Middle frontal gyrus (tissue), 1 donor: Measurements from ENCODE around the gene KLHL28.

Experiments used
- DNase-seq: peaks from one replicate; pipeline ENCODE4 v3.0.0-alpha.2; 2015; ENCODE audit warnings: low spot score; ENCODE audit errors: extremely low spot score

KLHL28 gene, protein sequence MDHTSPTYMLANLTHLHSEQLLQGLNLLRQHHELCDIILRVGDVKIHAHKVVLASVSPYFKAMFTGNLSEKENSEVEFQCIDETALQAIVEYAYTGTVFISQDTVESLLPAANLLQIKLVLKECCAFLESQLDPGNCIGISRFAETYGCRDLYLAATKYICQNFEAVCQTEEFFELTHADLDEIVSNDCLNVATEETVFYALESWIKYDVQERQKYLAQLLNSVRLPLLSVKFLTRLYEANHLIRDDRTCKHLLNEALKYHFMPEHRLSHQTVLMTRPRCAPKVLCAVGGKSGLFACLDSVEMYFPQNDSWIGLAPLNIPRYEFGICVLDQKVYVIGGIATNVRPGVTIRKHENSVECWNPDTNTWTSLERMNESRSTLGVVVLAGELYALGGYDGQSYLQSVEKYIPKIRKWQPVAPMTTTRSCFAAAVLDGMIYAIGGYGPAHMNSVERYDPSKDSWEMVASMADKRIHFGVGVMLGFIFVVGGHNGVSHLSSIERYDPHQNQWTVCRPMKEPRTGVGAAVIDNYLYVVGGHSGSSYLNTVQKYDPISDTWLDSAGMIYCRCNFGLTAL

DNA sequence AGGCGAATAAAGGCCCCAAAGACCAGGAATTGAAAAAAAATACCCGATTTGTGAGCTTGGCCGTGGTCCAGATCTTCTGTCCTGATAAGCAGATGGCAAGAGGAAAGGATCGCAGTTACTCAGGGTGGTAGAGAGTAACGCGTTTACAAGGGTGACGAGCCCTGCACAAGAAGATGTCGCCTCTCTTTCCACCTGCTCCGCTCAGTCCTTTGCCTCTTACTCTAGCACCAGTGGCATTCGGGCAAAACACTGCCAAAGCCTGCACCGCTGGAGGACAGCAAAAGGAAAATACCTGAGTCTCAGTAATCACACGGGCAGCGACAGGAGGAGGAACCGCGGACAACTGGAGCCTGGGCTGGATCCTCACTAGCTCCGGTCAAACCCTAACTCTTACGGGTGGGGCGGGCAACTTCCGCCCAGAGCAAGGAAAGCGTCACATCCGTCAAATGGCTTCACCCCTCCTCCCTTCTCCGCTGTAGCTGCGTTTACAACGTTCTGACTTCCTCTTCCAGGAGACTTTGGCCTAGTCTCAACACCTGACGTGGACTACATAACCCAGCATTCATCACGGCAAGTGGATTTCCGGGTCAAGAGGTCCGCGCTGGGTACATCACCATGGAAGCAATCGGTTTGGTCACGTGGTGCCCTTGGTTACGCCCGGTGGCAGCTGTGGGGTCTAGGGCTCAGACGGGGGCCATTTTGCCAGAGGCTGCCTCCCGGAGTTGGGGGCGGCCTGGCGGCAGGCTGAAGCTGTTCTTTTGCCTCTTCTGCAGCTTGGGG is at the start of gene KLHL28, which contains the start of gene TOGARAM1:
Gene KLHL28, minus strand, starts transcription at position 394 of the 780 bp plus-strand sequence. CDS start 16,019 bp downstream, outside the sequence.
Gene TOGARAM1, plus strand, starts transcription at position 637 of the 780 bp plus-strand sequence. CDS start 232 bp downstream, outside the sequence.
- DNase-seq = peak; percentile 99

DNA sequence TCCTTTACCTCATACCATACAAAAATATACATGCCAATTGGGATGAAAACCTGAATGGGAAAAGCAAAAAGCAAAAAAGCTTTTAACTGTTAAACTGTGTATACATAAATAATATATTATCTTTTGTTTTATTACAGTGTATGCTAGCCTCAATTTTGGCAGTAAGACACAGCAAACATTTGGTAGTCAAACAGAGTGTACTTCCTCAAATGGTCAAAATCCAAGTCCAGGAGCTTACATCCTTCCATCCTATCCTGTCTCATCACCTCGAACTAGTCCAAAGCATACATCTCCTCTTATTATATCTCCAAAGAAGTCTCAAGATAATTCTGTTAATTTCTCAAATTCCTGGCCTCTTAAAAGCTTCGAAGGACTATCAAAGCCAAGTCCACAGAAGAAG is 42.2 kb upstream of the KLHL28 start:
- no peak for DNase-seq

GRCh38 chr14:44995770-44996294 is 34.1 kb upstream of the KLHL28 start:
- DNase-seq = no peak

GRCh38 chr14:44995196-44995595 is 33.4 kb upstream of the KLHL28 start:
- DNase-seq = peak; percentile 50

DNA sequence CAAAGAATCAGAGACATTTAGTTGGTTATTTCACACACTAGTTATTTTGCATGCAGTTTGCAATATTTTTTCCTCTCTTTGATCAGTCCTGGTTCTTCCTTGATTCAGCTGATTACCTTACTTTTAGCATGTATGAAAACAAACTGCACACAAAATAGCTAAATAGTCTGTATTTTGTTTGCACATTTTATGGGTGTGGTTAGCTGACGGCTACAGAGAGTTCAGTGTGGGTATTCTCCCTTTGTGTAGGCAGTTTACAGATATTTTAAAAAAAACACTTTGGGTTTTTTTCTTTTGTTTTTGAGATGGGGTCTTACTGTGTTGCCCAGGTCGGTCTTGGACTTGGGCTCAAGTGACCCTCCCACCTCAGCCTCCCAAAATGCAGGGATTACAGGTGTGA is 28.8 kb upstream of the KLHL28 start:
- DNase-seq = no peak

DNA sequence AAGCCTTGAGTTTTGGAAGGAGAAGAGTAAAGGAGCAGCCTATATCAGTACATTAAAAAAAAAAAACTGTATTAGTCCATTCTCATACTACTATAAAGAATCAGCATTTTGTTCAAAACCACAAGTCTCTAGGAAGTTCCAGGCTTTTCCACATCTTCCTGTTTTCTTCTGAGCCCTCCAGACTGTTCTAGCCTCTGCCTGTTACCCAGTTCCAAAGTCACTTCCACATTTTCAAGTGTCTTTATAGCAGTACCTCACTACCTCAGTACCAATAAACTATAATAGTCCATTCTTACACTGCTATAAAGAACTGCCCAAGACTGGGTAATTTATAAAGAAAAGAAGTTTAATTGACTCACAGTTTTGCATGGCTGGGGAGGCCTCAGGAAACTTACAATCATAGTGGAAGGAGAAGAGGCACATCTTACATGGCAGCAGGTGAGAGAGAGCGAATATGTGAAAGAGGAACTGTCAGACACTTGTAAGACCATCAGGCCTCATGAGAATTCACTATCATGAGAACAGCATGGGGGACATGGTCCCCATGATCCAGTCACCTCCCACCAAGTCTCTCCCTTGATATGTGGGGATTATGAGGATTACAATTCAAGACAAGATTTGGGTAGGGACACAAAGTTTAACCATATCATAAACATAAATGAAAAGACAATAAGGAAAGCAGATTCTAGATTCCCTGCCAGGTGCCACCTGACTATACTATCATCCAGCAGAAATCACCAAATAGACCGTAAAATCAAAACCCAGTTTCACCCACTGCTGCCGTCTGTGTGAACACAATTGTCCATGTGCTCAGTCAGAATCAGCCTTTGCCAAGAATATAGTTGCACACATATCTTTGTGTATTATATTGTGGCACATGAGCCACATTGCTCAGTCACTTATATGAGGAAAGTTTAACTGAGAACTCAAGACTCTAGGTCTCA is 28.0 kb upstream of the KLHL28 start:
- no peak for DNase-seq

DNA sequence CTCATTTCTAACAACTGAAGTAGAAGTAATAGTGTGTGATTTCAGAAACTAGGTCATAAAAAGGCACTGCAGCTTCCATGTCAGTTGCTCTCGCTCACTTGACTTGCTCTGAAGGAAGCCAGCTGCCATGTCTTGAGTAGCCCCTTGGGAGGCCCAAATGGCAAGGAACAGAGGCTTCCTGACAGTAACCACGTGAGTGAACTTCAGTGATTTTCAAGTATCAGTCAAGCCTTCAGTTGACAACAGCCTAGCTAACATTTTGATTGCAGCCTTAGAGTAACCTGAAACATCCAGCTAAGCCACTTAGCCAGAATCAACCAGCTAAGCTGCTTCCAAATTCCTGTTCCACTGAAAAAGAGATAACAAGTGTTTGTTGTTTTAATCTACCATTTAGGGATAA is 26.9 kb upstream of the KLHL28 start:
- no peak for DNase-seq

DNA sequence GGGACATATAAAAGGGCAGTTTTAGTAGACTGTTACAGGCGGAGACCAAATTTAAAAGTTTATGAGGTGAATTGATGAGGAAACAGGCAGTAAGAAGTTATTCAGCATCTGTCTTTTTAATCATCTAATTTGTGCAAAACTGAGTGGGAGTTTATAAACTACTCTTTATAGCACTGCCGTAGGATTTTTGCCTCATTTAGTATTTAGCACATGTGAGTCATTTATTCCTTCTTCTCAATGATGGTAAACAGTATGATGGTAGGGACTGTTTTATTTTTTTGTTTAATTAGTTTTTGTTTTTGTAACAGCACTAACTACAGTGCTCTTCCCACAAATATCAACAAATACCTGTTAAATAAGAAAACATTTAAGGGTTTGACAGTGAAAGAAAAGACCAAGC is 20.8 kb upstream of the KLHL28 start:
- DNase-seq = no peak

DNA sequence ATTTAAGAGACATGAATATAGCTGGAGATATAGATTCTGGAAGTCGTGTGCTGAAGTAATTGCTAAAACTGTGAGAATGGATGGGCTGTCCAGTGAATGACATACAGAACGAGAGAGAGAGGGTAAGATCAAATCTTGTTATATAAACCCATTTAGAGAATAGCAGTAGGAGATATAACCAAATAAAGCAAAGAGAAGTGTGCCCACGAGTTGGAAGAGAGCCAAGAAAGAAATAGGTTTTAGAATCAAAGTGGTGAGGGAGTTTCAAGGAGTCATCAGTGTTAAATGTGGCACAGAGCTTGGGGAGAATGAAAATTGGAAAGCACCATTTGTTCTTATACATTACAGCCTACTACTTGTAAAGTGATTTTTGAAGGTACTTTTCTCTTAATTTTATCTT is 19.5 kb upstream of the KLHL28 start:
- no peak for DNase-seq

DNA sequence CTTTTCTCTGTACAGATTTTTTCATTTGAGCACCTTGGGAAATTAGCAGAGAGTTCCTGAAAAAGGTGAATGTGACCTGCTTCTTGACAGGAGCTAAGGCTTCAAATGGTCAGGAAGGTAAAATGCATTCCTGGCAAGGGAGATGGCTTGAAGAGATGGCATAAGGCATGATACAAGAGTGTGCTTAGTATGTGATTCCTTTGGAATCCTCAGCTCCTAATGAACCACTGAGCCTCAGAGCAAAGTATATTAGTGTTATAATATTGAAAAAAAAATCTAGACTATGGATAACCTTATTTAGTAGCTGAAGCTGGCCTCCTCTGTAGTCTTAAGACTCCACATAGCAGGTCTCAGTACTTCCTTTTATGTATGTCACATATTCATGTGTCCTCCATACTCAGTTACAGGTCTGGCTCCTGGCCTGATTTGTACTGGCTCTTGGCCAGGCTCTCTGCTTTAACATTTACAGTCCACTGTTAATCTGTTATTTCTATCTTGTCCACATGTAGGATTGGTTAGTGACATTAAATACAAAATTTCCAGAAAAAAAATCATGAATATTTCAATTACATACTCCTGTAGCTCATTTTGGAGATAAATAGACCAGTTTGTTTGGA is 18.1 kb upstream of the KLHL28 start:
- no peak for DNase-seq

DNA sequence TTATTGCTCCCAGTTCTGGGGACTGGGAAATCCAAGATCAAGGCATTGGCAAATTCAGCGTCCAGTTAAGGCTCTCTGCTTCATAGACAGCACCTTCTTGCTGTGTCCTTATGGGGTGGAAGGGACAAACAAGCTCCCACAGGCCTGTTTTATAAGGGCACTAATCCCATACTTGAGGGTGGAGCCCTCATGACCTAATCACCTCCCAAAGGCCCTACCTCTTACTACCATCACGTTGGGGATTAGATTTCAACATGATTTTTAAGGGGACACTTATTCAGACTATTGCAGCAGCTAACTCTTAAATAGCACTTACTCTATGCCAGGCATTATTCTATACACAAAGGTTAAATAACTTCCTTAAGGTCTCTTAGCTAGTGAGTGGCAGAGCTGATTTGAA is 17.5 kb upstream of the KLHL28 start:
- no peak for DNase-seq

GRCh38 chr14:44971459-44971858 is 9.7 kb upstream of the KLHL28 start:
- DNase-seq = no peak

- DNase-seq = no peak
These were observed 9.2 kb upstream of the KLHL28 start for GRCh38 chr14:44970907-44971306.

- DNase-seq = no peak
These were observed 7.0 kb upstream of the KLHL28 start for GRCh38 chr14:44968714-44969113.

- no peak for DNase-seq
These were observed 5.0 kb upstream of the KLHL28 start for GRCh38 chr14:44966601-44967336.

DNA sequence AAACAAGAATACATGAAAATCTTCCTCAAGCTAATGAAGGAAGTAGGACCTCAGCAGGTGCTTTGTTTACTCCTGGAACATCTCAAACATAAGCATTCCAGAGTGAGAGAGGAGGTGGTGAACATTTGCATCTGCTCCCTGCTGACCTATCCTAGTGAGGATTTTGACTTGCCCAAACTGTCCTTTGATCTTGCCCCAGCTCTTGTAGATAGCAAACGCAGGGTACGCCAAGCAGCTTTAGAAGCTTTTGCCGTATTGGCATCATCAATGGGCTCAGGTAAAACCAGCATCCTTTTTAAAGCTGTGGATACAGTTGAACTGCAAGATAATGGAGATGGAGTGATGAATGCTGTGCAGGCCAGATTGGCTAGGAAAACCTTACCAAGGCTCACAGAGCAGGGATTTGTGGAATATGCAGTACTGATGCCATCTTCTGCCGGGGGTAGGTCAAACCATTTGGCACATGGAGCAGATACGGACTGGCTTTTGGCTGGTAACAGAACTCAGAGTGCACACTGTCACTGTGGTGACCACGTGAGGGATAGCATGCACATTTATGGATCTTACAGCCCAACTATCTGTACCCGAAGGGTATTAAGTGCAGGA is 2.1 kb upstream of the KLHL28 start:
- DNase-seq = no peak

GRCh38 chr14:44963044-44963528 is 1.3 kb upstream of the KLHL28 start:
- DNase-seq = no peak

- peak; percentile 16 for DNase-seq
These were observed 742 bp upstream of the KLHL28 start for GRCh38 chr14:44962334-44963043.
